K562 (cell line): ENCODE measurements around the gene KIF5C. TPM values are rescaled to one million over a fixed set of nuclear protein-coding genes. Genes with fewer than 3 reads are reported as not detected.

Experiments used
- ATAC-seq: fragments of 200-7000 bp; cut with Tn5 transposase; 3 replicates; pipeline ENCODE4 v1.9.1; 2020; ENCODE audit warnings: moderate library complexity
- BruUV-seq: library from RNA; stranded (reverse); fragments of 400-500 nt; replicated peaks from 2 replicates; lab custom pipeline; 2021; lab: Mats Ljungman, UMichigan
- CTCF ChIA-PET: fragments of 300-600 bp; formaldehyde crosslinking; extraction: SDS; loops from one replicate; lab custom pipeline; 2021; ENCODE audit warnings: low intra/inter-chr PET ratio; lab: Yijun Ruan, JAX
- POLR2A ChIA-PET: fragments of 300-600, 350-650 bp; sonication (Branson Sonifier 250); formaldehyde crosslinking; extraction: SDS; loops from one replicate; lab custom pipeline; 2021; ENCODE audit warnings: antibody characterized with exemption, inconsistent platforms; lab: Yijun Ruan, JAX
- DNase-seq, 4 experiments: peaks; one replicate each; pipeline versions ENCODE4 v3.0.0 to v3.0.0-alpha.2; 2011 to 2018; ENCODE audit warnings: low spot score in 3 of 4, mixed read lengths in 3 of 4; ENCODE audit errors: extremely low read depth in 1 of 4
- FAIRE-seq: peaks from 2 replicates; lab custom pipeline; 2011; peaks lifted over from hg19 to GRCh38; lab: Jason Lieb, UNC
- H2AFZ ChIP-seq: 2 replicates; pipeline ENCODE4 v1.6.0; 2011; ENCODE audit warnings: low read depth, low read length, control low read depth, inconsistent platforms
- H3K27ac ChIP-seq: fragments of 200-600 bp; 3 replicates; pipeline ENCODE4 v1.8.0; 2011; ENCODE audit warnings: low read depth, mild to moderate bottlenecking, control low read depth, inconsistent platforms, low read length, moderate library complexity, mixed read lengths; ENCODE audit errors: extremely low read depth
- H3K27me3 ChIP-seq, 2 experiments: fragments of 300-600 bp in 1 of 2; 2 replicates in 1 of 2; 3 replicates in 1 of 2; pipeline versions ENCODE4 v1.6.0 to v1.8.0; 2011; ENCODE audit warnings: inconsistent platforms in 2 of 2, low read length in 2 of 2, mild to moderate bottlenecking in 1 of 2, mixed read lengths in 1 of 2, moderate library complexity in 1 of 2; ENCODE audit not compliant: control insufficient read depth in 2 of 2, insufficient read depth in 2 of 2
- H3K36me3 ChIP-seq: fragments of 300-600 bp; 3 replicates; pipeline ENCODE4 v1.8.0; 2011; ENCODE audit warnings: mild to moderate bottlenecking, low read length, inconsistent platforms; ENCODE audit not compliant: control insufficient read depth, insufficient read depth
- H3K4me1 ChIP-seq, 2 experiments: fragments of 200-600 bp in 1 of 2; replicated peaks in 1 of 2; 2 replicates in 1 of 2; 3 replicates in 1 of 2; pipeline versions ENCODE4 v1.5.1 to v1.8.0; 2011; ENCODE audit warnings: inconsistent platforms in 2 of 2, low read length in 2 of 2, mild to moderate bottlenecking in 1 of 2, mixed read lengths in 1 of 2, moderate library complexity in 1 of 2; ENCODE audit not compliant: control insufficient read depth in 2 of 2, insufficient read depth in 2 of 2
- H3K4me2 ChIP-seq: 2 replicates; pipeline ENCODE4 v1.6.1; 2011; ENCODE audit warnings: low read length, control low read depth, inconsistent platforms, mixed read lengths; ENCODE audit not compliant: insufficient read depth
- H3K4me3 ChIP-seq: fragments of 200-600 bp; sonication (generic), shearing (Covaris generic); 2 replicates; pipeline ENCODE4 v1.5.1; 2016; ENCODE audit warnings: control low read depth, inconsistent platforms
- H3K79me2 ChIP-seq: fragments of 200-600 bp; 3 replicates; pipeline ENCODE4 v1.8.0; 2011; ENCODE audit warnings: low read length, inconsistent platforms; ENCODE audit not compliant: control insufficient read depth, insufficient read depth
- H3K9ac ChIP-seq, 2 experiments: 2 replicates each; pipeline versions ENCODE4 v1.6.0 to v1.6.1; 2011; ENCODE audit warnings: low read depth in 2 of 2, low read length in 2 of 2, control low read depth in 1 of 2, inconsistent platforms in 1 of 2, mild to moderate bottlenecking in 1 of 2, mixed read lengths in 1 of 2; ENCODE audit not compliant: insufficient read depth in 1 of 2
- H3K9me1 ChIP-seq: one replicate; pipeline ENCODE4 v1.6.0; 2011; ENCODE audit warnings: inconsistent platforms, mild to moderate bottlenecking, low read length, moderate library complexity; ENCODE audit not compliant: control insufficient read depth, insufficient read depth
- H3K9me3 ChIP-seq: replicated peaks from 2 replicates; pipeline ENCODE4 v1.5.1; 2011; ENCODE audit warnings: low read depth, low read length, inconsistent platforms; ENCODE audit not compliant: control insufficient read depth, insufficient read depth
- H4K20me1 ChIP-seq: replicated peaks from 2 replicates; pipeline ENCODE4 v1.6.1; 2011; ENCODE audit warnings: low read length, inconsistent platforms, mixed read lengths; ENCODE audit not compliant: control insufficient read depth, insufficient read depth
- ELK3 ChIP-seq: fragments of 450-650 bp; formaldehyde crosslinking; IDR thresholded peaks from 2 replicates; pipeline ENCODE4 v1.4.0; 2020; ENCODE audit warnings: mild to moderate bottlenecking
- SMAD1 ChIP-seq: fragments of 150-350 bp; IDR thresholded peaks from 2 replicates; pipeline ENCODE4 v1.6.1; 2014; ENCODE audit warnings: low read length, low read depth; ENCODE audit not compliant: partially characterized antibody
- STAT5A ChIP-seq: IDR thresholded peaks from 2 replicates; pipeline ENCODE4 v1.6.1; 2012; ENCODE audit warnings: low read length, inconsistent platforms, borderline replicate concordance
- TAL1 ChIP-seq: fragments of 450-650 bp; IDR thresholded peaks from 2 replicates; pipeline ENCODE4 v1.6.1; 2016; ENCODE audit warnings: mild to moderate bottlenecking
- THRA ChIP-seq: fragments of 450-650 bp; IDR thresholded peaks from 2 replicates; pipeline ENCODE4 v1.6.1; 2017; ENCODE audit warnings: mild to moderate bottlenecking, moderate library complexity
- ZNF253 ChIP-seq: fragments of 250-450 bp; sonication (Bioruptor Pico); conservative IDR thresholded peaks from 2 replicates; pipeline ENCODE4 v1.6.1; 2021; ENCODE audit warnings: mild to moderate bottlenecking
- WGBS: fragments of 100-300 bp; shearing (Covaris generic); methylation state at CpG from one replicate; pipeline ENCODE4 v1.1.6; 2016; ENCODE audit warnings: low coverage, mixed read lengths; ENCODE audit not compliant: insufficient coverage; ENCODE audit errors: missing lambda C conversion rate; 5-methylcytosine and 5-hydroxymethylcytosine counted together
- in situ Hi-C: fragments of 300-500 bp; cut with MboI; formaldehyde crosslinking; loops from 4 replicates; pipeline ENCODE4 v1.15.0; 2018; ENCODE audit warnings: inconsistent platforms, mixed read lengths
- intact Hi-C: fragments of 100-400 bp; cut with micrococcal nuclease; formaldehyde crosslinking; loops from 2 replicates; pipeline ENCODE4 v1.14.2; 2022
- polyA plus RNA-seq, 8 experiments: library from polyadenylated mRNA; depleted of rRNA in 4 of 8; stranded (reverse) in 5 of 8; unstranded in 3 of 8; fragments of >200 nt; fragmentation: Nextera tagmentation in 2 of 8; fragmentation: Illumina TruSeq in 1 of 8; extraction: Ambion mirVana in 2 of 8; extraction: Trizol in 1 of 8; gene quantifications; 2 replicates each; pipeline versions ENCODE4 v1.2.1 to v1.2.3, GENCODE V29; 2011 to 2014; ENCODE audit warnings: inconsistent platforms in 1 of 8, missing spikeins in 1 of 8
- total RNA-seq, 7 experiments: library from RNA; depleted of rRNA in 6 of 7; stranded (reverse); fragments of >200 nt in 6 of 7; fragmentation: Illumina TruSeq in 2 of 7; extraction: Trizol in 2 of 7; gene quantifications; 2 replicates each; pipeline versions ENCODE4 v1.2.1 to v1.2.3, GENCODE V29; 2011 to 2021; ENCODE audit warnings: low replicate concordance in 1 of 7

Gene KIF5C
- total and polyA plus RNA-seq, 9 of the 15 experiments (the other 6 are each of a cell fraction or from before 2014, with no cell fraction given), result 0.01 to 0.09 (median 0.01) TPM; not detected in 6

- Histone ChIP-seq H3K4me2 (no peak overlapping the region), H3K9me1 (no peaks in the 10 kb centered on the region), H3K4me1 (no peaks in the 10 kb centered on the region), H3K27me3 (no peaks in the 10 kb centered on the region), H3K36me3 (no peaks in the 10 kb centered on the region), H3K4me3 (no peak overlapping the region), H3K27ac (no peak overlapping the region), H3K79me2 (no peaks in the 10 kb centered on the region), H3K9ac (no peak overlapping the region), H4K20me1 (no peaks in the 10 kb centered on the region), H3K9me3 (no peaks in the 10 kb centered on the region), H2AFZ (no peak overlapping the region)
- ChIA-PET POLR2A (interaction anchor here (0.7 to 1.2 kb wide), 3 partner anchors 8 to 117 kb away, joined by 3 read pairs; no protein-coding TSS in a partner anchor), CTCF (no interaction called here)
- BruUV-seq, result no TSS peak
- FAIRE-seq, result no peak
- WGBS, result 2% methylated on average over 4 of the region's 4 CpGs
- in situ Hi-C loops (no loop called here), intact Hi-C loops (no loop called here)
- TF ChIP-seq TAL1 (no peak), ZNF253 (no peak), THRA (no peak), STAT5A (no peak), ELK3 (CRISPR knock-in tag) (no peak), SMAD1 (no peak)
- no peak for ATAC-seq
- no peak for DNase-seq
These were observed 39.4 kb downstream of the KIF5C start for GRCh38 chr2:148914463-148914862.
